GM15510 (cell line): Measurements from ENCODE around the gene SEC61B.

Experiments
- POLR2A ChIP-seq: IDR thresholded peaks from 3 replicates; pipeline ENCODE4 v1.6.1; 2011; ENCODE audit warnings: borderline replicate concordance; ENCODE audit not compliant: insufficient read length; ENCODE audit errors: extremely low read depth

SEC61B gene

DNA sequence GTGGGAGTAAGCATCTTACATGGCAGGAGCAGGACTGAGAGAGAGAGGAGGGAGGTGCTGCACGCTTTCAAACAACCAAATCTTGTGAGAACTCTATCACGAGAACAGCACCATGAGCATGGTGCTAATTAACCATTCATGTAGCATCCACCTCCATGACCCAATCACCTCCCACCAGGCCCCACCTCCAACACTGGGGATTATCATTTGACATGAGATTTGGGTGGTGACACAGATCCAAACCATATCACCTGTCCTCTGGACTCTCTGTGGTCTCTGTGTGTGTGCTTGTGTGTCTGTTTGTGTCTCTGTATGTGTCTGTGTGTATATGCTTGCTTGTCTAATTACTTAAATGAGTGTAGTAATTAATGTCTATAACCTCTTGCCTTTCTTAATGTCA is 31.1 kb downstream of the SEC61B start:
- TF ChIP-seq POLR2A = peak; percentile 23

DNA sequence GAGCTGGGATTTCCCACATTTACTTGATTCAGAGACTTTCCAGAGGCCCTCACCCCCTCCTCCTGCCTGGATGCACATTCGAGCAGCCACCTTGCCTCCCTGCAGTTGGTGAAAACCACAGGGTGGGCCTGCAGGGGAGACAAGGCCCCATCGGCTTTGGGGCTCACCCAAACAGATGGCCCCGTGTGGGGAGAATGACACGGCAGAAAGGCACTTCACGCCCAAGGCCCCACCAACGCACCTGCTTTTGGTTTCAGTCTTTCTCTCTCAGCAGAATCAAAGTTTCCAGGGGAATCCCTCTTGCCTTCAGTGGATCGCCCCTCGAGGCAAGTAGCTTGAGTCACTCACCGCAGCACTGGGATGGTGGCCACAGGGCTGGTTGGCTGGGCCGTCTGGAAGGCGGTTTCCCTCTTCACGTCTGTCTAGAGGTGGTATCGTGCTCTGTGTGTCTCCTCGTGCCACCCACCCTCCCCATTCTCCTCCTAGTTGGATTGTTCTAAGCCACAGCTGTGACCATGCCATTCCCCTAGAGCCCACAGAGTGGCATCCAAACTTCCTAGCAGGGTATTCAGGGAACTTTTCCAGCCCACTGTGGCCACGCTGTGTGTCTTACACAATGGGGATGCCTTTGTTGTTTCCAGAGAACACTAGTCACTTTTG is 31.8 kb downstream of the SEC61B start:
- peak; percentile 42 for TF ChIP-seq POLR2A

DNA sequence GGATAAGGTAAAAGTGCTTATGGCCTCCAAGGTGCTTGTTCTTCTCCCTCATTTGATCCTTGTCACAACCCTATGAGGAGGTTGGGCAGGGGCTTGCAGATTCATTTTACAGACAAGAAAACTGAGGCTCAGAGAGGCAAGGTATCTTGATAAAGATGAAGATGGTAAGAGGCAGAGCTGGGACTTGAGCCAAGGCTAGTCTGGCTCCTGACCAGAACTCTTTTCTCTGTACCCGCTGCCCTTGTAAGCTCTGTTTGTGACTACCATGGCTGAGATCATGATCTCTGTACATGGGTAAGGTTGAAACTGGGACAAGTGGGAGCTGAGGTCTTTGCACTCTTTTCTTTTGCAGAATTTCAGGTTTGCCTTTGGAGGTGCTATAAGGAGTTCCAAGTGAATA is 33.6 kb downstream of the SEC61B start:
- TF ChIP-seq POLR2A = no peak

DNA sequence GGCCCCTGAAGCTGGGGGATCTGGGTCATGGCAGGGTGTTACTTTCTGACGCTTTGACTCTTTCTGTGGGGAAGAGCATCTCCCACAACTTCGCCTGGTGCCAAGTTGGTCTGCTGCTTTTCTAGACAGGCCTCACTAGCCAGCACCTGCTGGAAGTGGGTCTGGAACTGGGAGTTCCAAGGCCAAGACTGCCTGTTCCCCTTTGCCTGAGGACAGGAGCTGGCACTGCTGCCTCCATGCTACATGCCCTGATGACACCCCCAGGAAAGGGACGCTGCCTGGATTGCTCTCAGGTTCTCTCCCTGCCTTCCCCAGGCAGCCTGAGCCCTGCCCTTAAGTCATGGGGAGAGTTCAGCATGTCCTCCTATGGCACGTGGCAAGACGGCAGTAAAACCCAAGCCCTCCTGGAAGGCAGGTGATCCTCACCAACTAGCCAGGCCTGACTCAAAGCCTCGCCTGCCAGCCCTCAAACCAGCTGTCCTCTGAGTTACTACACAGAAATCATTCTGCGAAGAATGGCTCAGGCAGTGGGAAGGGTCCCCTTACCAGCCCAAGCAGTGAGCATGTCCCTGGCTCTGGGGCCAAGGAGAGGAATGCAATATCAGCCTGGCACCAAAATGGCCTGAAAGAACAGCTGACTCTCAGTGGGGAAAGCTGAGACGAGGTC is 35.8 kb downstream of the SEC61B start:
- TF ChIP-seq POLR2A = no peak

DNA sequence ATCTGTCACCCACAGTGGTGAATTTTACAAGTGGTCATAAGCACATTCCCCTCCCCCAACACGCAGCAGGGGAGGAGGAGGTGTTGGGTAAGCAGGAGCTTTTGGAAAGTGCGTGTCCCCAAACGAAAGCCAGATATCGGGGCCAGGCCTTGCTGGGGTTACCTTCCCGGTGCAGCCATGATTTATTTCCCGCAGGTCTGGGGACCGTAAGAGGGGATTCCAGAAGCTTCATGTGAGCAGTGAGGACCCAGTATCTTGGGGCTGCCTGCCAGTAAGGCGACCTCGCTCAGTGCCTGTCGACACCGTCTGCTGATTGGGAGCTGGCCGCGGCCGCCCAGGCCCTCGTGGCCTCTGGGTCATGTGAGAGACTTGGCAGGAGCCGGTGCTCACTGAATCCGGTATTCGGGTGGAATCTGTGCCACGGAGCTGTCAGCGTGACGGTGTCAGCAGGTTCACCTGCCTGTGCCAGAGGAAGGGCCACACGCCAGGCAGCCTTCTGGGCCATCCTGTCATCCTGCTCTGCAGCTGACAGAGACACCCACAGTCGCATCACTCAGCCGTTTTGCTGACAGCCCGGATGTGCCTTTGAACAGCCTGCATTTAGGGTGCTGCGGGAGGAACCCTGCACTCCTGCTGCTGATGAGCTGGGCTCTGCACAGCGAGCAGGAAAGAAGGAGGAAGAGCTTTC is 37.3 kb downstream of the SEC61B start:
- no peak for TF ChIP-seq POLR2A

DNA sequence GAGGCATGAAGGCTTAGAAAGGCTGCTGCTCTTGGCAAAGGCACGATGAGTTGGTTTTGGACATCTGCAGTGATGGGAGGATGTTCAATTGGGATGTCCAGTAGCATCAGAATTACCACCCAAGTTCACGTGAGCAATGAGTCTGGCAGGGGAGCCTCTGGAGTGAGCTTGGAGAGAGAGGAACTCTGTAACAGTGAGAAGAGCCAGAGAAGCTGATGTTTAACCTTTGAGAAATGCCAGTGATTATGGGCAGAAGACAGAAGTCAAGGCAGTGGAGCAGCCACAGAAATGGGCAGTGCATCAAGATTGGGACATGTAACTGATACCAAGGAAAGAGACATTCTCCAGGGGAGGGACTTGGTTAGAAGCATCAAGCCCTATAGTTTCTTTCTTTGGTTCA is 39.8 kb downstream of the SEC61B start:
- TF ChIP-seq POLR2A = no peak

DNA sequence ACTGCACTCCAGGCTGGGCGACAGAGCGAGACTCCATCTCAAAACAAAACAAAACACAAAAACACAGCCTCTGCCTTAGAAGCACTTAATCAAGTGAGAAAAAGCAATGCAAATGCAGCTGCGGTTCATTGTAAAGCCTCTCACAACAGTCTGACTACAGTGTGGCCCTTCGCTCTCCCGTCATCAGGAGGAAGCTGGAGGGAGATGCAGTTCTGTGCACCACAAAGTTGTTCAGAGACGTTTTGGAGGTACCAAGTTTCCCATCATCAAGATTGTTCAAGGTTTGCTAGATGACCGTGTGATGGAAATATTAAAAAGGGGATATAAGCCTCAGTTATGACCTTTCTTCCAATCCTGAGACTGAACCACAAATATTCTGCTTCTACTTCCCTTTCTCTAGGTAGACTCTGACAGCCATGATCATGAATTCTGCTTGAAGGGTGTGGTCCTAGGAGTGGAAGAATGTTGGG is 40.9 kb downstream of the SEC61B start:
- no peak for TF ChIP-seq POLR2A

DNA sequence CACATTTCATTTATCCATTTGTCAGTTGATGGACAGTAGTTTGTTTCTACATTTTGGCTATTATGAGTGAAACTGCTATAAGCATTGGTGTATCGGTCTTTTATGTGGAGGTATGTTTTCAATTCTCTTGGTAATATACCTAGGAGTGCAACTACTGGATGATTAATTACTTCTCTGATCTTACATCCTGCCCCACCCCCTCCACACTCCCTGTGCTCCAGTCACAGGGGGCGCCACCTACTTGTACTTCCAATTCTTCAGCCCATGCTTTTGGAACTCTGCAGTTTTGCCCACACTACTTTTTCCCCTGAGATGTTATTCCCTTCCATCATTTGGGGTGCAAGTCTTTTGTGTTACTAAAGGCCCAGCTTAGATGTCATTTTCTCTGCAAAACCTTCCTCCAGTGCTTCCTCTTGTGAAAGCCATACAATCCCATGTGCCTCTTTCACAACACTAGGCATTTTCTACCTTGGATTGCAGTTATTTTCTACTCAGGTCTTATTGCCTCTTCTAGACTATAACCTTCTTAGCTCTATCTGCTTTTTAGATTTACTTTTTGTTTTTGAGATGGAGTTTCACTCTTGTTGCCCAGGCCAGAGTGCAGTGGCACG is 42.1 kb downstream of the SEC61B start:
- TF ChIP-seq POLR2A = no peak

DNA sequence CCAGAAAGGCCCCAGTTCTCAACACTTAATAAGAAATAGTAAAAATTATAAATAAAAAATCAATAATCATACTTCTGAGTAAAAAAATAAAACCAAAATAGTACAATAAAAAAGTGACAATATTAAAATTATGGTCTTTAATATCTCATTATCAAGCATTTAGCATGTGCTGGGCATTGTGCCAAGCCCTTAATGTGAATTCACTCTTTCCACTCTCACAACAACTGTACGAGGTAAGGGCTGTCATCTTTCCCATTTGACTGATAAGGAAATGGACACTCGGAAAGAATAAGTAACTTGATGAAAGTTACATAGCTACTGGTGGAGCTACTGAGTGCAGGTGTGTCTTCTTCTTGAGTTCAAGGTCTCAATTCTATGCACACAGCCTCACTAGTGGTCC is 43.6 kb downstream of the SEC61B start:
- no peak for TF ChIP-seq POLR2A

DNA sequence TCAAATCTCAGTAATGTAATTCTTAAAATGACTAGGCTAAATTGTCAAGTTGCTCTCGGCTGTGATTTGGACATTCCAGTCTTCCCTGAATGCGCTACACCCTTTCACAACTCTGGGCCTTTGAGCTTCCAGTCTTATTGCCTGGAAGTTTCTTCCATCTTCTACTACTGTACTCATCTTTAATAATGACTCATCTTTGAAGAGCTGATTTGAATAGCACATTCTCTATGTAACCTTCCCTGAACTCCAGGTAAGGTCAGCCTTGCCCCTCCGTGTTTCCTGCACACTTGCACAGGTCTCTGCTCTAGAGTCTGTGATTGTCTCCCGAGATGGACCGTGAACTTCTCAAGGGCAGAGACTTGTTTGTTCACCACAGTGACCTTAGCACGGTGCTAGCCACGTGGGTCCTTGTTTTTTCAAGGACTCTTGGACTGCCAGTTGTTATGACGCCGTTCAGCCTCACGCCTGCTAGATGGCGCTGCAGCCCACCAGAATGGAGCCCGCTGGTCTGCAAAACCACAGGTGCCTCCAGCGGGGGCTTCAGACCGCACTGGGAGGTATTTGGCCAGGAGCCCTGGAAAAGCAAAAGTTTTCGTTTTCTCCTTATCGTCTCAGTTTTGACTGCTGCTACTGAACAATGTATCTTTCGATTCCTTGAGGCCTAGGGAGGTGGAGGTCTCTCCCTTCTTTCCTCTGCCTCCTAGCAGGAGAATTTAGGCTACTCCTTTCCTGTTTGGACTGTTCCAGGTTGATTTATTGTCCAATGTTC is 44.4 kb downstream of the SEC61B start:
- TF ChIP-seq POLR2A = no peak

DNA sequence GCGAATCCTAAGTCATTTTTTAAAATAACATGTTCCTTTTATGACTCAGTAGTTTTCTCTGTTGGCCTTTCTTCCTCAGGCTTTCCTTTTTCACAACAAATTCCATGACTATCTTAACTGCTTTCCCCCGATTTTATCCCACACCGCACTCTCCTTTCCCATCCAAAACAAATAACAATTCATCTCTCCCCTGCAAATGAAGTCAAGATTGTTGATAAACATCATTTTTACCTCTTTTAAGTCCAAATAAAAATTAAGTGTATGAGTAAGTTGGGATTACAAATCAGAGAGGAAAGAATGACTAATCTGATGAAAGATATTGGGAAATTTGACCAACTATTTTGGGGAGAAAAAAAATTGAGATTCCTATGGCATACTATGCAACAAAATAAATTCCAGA is 47.3 kb downstream of the SEC61B start:
- no peak for TF ChIP-seq POLR2A

DNA sequence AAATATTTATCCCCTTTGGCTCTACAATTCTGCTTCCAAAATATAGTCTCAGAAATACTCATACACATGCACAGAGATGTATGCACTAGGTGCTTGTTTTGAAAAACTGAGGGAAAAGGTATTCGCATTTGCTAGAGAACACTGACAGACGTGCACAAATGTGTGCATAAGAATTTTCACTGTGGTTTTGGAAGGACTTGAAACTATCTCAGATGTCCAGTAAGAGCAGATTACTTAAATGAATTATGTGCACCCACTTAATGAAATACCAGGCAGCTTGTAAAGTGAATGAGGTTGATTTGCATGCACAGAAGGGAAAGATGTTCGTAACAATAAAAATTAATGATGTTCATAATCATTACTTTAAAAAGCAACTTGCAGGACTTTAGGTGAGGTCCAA is 48.4 kb downstream of the SEC61B start:
- no peak for TF ChIP-seq POLR2A

DNA sequence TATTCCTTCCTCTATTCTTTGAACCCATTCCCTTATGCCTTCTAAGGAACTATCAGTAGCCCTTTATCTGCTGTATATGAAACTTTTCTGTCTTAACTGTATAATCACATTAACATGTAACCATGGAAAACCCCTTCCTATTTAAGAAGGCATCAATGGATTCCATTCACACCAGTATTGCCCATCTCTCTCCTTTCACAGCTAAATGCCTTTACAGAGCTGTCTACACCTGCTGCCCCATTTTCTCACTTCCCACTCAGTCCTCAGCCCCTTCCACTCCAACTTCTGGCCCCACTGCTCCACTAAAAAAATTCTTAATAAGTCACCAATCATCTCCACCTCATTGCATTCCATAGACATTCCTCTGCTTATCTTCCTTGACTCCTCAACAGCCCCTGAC is 50.8 kb downstream of the SEC61B start:
- no peak for TF ChIP-seq POLR2A

DNA sequence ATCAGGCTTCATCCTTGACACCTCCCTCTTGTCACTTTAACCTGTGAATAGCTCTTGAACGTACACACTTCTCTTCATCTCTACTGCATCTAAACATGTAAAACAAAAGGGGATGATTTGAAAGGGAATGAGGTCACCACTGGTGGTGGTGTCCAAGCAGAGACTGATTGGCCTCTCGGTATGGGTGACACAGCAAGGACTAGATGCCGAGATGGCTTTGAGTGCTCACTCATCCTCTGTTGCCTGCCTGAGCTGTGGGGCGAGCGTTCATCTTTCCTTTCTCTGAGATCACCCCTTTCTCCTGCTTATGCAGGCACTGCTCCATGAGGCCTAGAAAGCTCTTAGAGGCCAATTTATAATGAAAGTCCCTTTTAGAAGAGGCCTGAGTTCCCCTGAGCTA is 51.9 kb downstream of the SEC61B start:
- no peak for TF ChIP-seq POLR2A

DNA sequence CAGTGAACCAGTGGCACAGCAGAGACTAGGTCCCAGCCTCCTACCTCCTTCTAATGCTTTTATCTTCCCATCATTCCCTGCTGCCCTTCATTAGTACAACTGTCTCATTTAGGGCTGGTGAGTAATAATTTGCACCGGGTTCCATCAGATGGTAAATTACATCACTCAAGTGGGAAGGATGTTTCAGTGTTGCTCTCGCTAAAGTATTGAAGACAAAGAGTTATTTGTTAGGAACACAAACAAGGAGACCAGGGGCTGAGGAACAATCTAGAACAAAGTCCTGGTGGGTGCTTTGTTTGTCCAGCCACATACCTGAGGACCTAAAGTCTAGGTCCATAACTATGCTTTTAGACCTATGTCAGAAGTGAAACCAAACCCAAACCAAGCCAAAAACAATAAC is 52.4 kb downstream of the SEC61B start:
- no peak for TF ChIP-seq POLR2A
